Stimulated activated CD4-positive, alpha-beta T cell treated with anti-CD3 and anti-CD28 coated beads, Interleukin-2, amount 100 ng/mL, for 24 hours (primary cell): ENCODE measurements around the gene TRIP13.
"Not testable (repeated sequence)": the region's sequence is repeated elsewhere in the genome, so short reads cannot be mapped to it uniquely, and the experiment has no call there.

ENCODE experiments used
- DNase-seq, 2 donors: peaks; one replicate each; pipeline ENCODE4 v3.0.0-alpha.2; 2020

TRIP13 gene

DNA sequence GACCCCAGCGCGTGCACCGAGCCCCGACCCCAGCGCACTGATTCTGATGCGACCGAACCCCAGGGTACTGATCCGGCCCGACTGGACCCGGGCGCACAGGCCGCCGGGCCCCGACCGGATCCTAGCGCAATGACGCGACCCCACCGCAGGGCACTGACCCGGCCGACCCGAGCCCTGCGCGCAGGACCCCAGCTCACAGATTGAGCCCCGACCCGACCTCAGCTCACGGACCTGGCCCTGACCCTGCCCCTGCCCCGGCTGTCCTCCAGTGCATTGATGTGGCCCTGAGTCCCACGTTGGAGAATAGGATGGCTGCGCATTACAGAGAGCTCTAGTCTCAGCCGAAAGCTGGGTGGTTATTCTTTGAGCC, 438 bp downstream of the TRIP13 start:
- peak in 1 of 2 donors; percentile 27 for DNase-seq

DNA sequence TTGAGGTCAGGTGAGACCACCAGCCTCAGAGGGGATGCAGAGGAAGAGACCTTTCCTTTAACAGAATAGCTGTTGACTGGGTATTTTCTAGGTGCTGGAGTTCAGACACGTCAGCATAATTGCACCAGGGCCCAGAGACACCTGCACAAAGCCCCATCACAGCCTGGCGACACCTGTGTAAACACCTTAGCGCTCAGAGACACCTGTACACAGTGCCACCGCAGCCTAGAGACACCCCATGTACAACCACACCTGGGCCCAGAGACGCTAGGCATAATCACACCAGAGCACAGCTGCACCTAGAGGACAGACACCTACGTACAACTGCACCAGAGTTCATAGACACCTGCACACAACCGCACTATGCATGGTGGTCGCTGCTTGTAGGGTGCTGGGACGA, 1.0 kb downstream of the TRIP13 start:
- no peak for DNase-seq

DNA sequence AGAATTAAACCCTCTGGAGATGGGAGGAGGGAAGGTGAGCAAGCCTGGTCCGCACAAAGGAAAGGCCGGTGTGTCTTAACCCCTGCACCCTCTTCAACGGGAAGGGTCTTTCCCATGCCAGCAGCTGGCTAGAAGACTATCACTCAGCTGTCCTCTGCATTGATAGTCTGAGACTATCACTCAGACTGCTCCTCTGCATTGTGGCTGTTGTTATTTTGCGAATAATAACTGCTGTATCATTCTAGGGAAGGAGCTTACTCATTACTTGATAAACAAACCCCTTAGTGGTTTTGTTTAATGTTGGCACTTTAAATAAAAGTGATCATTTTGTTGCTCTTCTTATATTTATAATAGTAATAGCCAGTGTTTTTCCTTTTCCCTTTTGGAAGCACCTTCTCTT, 8.1 kb downstream of the TRIP13 start:
- DNase-seq: no peak

DNA sequence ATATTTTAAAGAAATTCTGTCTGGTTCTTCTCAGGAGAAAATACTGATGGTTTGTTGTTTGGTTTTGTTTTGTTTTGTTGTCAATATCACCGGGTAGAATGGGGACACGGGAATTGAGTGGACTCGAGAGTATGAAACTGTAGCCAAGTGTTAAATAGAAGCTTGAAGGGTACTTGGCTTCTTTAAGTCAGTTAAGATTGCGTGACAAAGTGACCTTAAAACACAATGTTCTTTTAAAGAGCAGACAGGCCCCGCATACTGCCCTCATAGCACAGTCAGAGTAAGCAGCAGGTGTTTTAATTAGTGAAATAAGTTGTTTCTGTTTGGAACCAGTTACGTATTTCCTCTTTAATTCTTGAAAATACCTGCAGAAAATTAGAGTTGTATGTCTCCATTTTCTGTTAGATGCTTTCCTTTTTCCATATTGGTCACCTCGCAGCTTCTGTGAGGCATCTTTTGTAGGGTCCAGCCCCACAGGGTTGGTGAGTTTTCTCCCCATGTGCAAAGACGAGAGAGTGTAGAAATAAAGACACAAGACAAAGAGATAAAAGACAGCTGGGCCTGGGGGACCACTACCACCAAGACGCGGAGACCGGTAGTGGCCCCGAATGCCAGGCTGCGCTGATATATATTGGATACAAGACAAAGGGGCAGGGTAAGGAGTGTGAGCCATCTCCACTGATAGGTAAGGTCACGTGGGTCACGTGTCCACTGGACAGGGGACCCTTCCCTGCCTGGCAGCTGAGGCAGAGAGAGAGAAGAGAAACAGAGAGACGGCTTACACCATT, 9.6 kb downstream of the TRIP13 start:
- no peak for DNase-seq

DNA sequence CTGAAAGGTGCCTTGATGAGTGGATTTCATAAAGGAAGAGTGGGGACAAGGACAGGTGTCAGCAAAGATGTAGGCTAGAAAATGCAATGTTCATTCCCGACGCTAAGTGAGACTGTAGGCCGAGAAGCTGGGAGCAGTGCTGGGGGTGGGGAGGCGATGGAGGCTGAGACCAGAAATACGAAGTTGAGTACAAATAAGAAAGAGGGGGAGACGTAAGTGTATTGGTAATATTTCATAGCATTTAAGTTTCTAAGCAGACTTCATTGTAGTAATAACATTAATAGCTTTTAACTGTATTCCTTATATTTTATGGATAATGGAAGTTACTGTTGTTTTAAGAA, 11.0 kb downstream of the TRIP13 start:
- DNase-seq: no peak

DNA sequence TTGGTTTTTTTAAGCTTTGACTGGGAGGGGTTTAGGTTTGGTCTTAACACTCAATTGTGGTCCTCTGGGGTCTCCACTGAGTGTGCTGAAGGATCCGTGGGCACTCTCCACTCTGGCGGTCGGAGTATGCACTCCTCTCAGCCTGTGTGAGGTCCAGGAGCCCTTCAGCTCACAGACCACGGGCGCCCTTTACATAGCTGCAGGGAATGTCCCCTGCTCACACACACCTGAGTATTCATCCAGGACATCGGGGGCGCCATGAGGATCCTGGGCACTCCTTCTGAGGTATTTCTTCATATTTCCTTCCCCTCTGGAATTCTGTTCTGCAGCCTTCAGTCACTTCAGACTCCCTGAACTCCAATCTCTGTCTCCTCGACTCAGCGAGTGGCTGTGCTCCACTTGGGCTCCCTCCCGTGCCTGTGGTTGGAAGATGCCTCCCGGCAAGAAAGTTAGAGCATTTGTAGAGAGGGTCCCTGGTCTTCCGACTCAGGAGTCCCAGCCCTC, 12.5 kb downstream of the TRIP13 start:
- no peak for DNase-seq

DNA sequence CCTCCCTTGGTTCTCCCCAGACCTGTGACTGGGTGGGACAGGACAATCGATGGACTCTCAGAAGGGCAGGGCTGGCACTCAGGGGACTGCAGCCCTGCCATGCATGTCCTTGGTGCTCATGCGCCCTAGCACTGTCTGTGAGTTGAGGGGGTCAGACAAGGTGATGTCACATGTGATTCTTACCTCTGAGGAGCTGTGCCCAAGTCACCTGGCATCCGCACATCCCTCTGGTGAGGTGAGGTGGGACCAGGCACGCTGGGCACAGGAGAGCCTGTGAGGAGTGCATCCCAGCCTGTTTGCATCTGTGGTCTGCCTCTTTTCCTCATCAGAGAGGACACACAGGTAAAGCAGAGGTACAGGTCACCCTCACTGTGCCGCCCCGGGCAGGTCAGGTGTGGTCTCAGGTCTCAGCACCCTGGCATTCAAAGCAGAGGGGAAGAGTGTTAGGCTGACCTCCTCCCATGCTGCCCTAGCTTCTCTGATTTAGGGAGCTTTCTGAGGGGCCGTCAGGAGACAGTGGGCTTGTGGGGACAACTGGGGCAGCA, 14.8 kb downstream of the TRIP13 start:
- no peak for DNase-seq

DNA sequence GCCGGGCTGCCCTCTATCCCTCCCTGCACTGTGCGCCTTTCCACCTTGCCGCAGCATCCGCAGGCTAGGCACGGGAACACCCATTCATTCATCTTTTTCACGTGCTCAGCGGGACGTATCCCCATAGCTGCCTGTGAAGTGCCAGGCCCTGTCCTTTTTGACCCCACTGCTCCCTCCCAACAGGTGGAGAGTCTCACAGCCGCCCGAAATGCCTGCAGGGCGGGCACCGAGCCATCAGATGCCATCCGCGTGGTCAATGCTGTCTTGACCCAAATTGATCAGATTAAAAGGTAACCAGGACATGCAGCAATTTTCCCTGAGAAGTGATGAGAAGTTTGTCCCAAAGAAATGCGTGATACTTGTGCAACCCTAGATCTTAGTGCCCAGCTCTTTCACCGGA, 15.5 kb downstream of the TRIP13 start:
- no peak for DNase-seq

DNA sequence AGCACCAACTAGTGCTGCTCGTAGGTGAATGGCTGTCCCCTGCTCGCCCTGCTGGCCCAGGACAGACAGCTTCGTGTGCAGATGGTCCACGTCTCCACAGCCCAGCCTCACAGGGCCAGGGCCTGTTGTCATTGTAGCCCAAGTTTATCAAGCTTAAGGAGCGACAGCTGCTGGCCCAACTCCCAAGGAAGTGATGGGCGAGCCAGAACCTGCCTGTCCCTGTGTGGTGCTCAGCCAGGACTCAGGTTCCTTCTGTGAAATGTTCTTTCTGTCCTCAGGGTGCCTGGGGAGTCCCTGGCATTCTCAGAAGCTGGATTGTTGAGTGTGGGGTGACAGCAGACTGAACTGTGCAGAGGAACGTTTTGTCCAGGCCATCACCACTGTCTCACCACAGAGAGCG, 16.4 kb downstream of the TRIP13 start:
- DNase-seq: no peak

DNA sequence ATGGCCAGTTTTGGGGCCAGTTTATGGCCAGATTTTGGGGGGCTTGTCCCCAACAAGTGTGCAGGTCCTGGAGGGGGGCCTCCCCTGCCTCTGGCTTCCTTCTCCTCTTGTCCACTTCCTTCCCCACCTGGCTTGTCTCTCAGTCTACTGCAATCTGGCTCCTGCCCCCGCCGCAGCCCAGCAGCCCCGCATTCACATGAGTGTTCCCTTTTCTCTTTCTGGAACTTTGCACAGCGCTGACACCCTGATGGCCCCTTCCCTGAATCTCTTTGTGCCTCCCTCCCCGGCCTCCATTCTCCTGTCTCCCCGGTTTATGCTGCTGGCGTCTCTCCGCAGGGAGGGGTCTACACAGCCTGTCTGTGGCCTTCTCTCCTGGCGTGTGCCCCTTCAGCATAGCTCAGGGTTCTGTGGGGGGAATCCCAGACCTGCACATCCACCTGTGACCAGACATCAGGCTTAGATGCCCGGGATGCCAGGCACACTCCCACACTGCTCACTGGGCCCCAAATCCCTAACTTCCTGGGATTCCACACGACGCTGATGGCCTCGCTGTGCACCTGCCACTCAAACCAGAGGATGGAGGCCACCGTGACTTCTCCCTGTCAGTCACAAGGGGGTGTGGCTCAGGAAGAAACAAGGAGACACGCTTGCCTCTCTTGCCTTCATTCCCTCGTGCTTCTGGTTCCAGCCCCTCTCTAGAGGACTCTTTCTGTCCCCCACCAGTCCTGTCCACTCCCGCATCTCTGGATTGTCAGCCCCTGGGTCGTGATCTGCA, 17.5 kb downstream of the TRIP13 start:
- DNase-seq: no peak

DNA sequence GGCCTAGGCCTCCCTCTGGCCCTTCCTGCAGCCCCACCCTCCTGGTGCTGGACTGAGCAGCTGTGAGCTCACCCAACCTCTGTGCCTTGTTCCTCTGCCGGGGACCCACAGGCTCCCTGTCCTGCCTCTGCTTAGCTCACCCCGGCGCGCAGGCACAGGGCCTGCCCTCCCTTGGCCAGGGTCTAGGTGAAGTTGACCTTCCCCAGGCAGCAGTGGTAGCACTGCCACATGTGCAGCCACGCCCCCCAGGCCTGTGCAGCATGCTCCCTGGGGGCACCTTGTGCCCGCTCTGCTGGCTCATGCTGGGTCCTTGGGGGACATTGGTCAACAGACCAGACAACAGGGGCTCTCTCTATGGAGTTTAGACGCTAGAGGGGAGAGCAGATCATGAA, 18.1 kb downstream of the TRIP13 start:
- DNase-seq: no peak

DNA sequence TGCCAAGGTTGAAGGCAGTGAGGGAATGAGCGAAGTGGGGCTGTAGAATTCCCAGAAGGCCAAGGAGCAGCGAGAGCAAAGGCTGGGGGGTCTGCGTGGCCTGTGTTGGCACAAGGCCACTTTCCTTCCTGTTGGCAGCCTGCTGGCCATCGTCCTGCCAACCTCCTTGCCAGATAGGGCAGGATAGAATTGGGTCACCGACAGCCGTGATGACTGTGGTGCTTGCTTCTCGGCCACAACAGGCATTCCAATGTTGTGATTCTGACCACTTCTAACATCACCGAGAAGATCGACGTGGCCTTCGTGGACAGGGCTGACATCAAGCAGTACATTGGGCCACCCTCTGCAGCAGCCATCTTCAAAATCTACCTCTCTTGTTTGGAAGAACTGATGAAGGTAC, 18.9 kb downstream of the TRIP13 start:
- DNase-seq: no peak

DNA sequence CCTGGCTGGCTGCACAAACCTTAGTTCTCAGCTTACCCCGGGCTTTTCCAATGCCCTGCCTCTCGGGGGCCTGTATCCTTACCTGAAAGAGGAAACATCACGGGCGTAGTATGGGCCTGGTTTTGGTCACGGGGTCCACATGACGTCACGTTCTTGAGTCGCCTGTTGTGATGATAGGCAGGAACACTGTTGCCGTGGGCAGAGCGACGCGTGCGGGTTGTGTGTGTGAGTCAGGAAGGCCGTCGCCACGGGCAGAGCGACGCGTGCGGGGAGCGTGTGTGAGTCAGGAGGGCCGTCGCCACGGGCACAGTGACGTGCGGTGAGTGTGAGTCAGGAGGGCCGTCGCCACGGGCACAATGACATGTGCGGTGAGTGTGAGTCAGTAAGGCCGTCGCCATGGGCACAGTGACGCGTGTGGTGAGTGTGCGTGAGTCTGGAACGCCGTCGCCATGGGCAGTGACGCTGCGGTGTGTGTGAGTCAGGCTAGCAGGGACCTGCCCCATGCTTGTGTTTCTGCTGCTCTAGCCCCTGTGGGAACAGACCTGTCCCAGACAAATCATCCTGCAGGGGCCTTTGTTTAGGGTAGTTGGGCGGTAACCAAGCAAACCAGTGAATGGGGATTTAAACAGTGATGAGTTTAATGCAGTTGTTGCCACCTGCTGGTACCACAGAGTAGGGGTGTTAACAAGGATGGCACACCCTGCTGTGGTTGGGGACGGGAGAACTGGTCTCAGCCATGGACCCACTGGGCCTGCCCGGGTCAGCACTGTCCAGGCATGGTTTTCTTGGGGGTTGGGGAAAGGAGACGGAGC, 19.8 kb downstream of the TRIP13 start:
- DNase-seq: peak; percentile 75 to 77

DNA sequence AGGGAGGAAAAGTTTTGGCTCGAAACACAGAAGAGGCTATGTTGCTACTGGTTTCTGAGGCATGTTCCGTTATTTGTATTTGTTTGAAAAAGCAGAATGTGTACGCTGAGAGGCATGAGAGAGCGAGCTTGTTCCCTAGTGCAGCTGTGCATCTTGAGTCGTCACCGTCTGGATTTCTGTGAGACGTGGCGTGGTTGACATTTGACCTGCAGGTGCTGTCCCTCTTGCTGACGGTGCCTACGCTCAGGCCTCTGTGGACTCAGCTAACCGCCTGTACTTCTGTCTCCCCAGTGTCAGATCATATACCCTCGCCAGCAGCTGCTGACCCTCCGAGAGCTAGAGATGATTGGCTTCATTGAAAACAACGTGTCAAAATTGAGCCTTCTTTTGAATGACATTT, 21.5 kb downstream of the TRIP13 start:
- no peak for DNase-seq

DNA sequence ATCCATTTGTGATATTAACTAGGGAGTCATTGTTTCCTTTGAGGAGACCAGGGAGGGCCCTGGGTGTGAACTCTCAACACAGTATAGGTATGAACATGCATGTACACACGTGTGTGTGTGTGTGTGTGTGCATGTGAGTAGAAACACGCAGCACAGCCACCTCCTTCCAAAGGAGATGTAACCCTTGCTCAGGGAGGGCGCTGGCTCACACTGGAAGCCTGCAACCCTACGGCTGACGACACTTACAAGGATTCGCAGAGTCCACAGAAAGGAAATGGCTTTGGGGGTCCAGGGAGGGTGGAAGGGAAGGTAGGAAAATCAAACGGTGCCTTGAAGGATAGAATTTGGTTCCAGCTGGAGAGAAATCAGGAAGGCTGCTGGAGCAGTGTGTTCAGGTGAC, 21.9 kb downstream of the TRIP13 start:
- no peak for DNase-seq

DNA sequence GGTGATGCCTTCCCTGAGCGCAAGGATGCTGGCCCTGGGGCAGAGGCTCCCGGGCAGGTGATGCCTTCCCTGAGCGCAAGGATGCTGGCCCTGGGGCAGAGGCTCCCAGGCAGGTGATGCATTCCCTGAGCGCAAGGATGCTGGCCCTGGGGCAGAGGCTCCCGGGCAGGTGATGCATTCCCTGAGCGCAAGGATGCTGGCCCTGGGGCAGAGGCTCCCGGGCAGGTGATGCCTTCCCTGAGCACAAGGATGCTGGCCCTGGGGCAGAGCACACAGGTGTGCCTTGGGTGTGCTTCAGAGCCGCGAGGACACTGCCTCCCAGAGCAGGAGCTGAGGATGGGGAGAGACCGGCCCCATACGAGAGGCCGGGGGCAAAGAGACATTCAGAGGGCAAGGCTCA, 22.7 kb downstream of the TRIP13 start:
- not testable (repeated sequence) for DNase-seq

DNA sequence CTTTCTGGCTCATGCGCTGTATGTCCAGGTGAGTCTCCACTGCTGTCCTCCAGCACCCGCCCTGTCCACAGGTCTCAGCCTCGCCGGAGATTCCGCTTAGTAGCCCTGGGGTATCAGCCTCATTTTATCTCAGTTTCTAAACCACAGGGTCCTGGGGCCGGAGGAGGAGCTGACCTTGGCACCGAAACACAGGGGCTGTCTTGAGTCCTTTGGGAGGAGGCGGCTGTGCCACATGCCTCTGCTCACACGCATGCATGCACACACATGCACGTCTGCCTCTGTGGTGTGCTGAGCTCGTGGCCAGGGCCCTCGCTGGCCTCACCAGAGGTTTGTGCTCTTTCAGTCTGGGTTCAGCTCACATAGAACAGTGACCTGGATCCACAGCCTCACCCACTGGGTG, 23.3 kb downstream of the TRIP13 start:
- no peak for DNase-seq

DNA sequence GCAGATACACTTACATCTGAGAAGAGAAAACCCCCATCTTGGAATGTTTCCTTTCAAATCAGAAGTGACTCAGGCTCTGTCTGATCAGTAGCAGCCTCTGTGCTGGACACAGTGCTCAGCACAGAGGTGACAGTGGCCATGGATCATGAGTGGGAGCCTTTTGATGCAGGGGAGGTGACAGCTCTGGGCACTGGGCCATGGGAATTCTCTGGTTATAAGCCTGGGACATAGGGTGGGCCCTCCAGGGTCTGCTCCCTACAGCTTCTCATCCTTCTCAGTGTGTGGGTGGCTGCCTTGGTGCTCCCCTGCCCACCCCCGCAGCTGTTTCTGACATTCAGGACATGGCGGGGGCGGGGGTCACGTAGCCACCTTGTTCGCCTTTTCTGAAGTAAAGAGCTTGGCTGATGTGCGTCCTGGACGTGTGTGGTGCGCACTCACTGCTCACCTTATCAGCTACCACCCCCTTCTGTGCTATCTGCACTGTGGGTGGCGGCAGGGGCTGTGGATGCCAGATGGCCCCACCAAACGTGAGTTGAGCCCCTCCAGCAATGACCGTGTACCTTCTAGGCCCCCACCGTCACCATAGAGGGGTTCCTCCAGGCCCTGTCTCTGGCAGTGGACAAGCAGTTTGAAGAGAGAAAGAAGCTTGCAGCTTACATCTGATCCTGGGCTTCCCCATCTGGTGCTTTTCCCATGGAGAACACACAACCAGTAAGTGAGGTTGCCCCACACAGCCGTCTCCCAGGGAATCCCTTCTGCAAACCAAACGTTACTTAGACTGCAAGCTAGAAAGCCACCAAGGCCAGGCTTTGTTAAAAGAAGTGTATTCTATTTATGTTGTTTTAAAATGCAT, 24.0 kb downstream of the TRIP13 start:
- no peak for DNase-seq

DNA sequence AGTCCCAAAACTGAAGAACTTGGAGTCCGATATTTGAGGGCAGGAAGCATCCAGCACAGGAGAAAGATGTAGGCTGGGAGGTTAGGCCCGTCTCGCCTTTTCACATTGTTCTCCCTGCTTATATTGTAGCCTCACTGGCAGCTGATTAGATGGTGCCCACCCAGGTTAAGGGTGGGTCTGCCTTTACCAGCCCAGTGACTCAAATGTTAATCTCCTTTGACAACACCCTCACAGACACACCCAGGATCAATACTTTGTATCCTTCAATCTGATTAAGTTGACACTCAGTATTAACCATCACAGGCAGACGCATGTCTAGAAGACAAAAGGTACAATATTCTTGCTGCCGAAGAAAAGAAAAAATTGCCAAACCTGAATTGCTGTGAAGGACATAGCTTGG, 26.0 kb downstream of the TRIP13 start:
- DNase-seq: not testable (repeated sequence)

DNA sequence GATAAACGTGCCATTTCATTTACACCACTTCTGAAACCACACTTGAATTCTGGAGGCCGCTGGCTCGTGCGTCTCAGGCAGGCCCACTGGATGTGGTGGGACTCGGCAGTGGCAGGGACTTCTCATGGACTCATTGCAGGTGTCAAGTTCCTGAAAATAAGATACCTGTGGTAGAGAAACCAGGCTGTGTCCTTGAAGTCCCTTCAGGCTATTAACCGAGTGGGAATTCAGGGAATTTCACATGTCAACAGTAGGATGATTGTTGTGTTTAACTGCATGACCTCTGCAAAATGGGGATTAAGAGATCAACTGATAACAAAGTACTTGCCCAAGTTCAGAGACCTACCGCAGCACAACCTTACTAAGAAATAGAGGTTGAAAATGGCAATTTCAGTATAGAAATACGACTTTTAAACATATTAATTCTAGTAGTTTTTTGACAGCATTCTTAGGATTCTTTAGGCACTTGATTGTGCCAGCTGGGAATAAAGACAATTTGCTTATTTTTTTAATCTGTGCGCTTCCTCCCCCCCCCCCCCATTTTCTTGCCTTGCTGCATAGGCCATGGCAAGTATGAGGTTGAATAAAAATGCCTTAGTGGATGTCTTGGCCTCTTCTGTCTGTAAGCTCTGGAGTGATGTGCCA, 26.8 kb downstream of the TRIP13 start:
- DNase-seq: no peak

DNA sequence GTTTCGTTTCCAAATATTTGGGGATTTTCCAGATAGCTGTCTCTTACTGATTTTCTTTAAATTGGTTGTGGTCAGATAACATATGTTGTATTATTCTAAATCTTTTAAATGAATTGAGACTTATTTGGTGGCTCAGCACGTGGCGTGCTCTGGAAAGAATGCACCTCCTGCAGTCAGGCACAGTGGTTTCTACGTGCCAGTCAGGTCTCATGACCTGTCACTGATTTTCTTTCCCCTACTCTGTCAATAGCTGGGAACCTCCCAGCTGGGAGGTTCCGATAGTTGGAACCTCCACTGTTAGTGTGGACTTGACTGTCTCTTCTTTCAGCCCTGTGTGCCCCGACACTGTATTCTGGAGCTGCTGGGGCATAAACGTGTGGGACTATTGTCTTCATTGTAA, 27.6 kb downstream of the TRIP13 start:
- no peak for DNase-seq
